ENCODE measurements around the gene COL5A3.

COL5A3 gene

DNA sequence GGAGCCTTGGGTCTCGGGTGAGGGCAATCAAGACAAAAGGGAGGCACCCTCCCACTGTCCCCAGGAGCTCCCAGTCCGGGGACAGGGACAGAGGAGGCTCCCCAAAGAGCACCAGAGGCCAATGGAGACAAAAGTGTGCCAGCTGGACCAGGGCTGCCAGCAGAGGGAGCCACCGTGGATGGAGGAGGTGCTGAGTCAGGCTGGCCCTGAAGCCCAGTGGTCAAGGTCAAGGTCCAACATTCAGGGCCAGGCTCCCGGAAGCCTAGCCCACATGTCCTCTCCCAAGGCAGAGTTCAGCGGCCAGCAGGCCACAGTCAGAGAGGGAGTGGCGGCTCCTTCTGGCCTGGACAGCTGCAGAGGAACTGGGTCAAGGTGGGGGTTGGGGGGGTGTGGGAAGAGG, 8.4 kb downstream of the COL5A3 start:
- ChIA-PET CTCF (interaction anchor here (0.8 to 5.6 kb wide), 10 partner anchors 9 to 83 kb away, joined by 3 to 41 read pairs (median 5); partner anchors contain the start of gene COL5A3), POLR2A (interaction anchor here (0.7 kb wide), 1 partner anchor 342 kb away, joined by 3 read pairs; no protein-coding TSS in a partner anchor)
- TF ChIP-seq, protein P1, sequence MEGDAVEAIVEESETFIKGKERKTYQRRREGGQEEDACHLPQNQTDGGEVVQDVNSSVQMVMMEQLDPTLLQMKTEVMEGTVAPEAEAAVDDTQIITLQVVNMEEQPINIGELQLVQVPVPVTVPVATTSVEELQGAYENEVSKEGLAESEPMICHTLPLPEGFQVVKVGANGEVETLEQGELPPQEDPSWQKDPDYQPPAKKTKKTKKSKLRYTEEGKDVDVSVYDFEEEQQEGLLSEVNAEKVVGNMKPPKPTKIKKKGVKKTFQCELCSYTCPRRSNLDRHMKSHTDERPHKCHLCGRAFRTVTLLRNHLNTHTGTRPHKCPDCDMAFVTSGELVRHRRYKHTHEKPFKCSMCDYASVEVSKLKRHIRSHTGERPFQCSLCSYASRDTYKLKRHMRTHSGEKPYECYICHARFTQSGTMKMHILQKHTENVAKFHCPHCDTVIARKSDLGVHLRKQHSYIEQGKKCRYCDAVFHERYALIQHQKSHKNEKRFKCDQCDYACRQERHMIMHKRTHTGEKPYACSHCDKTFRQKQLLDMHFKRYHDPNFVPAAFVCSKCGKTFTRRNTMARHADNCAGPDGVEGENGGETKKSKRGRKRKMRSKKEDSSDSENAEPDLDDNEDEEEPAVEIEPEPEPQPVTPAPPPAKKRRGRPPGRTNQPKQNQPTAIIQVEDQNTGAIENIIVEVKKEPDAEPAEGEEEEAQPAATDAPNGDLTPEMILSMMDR (IDR thresholded peaks at IDR 0.05; ENCODE audit: control extremely low read depth, extremely low read depth, low read depth, missing control alignments): peak; percentile 33
- no peak for DNase-seq (ENCODE audit: extremely low spot score)

DNA sequence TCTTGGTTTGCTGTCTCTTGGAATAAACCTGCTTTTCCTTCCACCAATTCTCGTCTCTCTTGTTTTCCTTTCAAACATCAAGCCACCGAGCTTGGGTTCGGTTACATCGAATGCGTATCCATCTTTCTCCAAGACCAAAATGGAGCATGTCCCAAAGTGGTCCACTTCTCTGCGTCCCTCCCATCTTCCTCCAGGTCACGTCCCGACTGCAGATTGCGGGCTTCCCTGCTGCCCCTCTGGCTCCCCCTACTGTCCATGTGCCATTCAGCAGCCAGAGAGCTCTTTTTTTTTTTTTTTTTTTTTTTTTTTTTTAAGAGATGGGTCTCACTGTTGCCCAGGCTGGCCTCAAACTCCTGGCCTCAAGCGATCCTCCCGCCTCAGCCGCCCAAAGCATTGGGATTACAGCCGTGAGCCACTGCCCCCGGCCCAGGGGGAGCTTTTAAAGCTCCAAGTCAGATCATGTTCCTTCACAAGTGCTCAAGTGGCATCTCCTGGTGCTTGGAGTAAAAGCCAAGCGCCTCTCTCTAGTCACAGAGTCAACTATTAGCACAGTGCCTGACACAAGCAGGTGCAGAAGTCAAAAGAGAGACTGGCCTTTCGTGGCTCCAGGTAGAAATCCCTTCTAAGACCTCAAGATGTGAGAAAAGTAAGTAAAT, 10.0 kb downstream of the COL5A3 start:
- peak; percentile 86 for DNase-seq (ENCODE audit: extremely low spot score)
- ChIA-PET CTCF (interaction anchor here (0.6 to 5.6 kb wide), 32 partner anchors 8 to 864 kb away, joined by 3 to 41 read pairs (median 4); partner anchors contain the start of genes COL5A3 and PPAN), POLR2A (interaction anchor here (0.6 kb wide), 3 partner anchors 21 to 649 kb away, joined by 4 to 7 read pairs (median 5); no protein-coding TSS in a partner anchor)
- TF ChIP-seq, protein P1 (IDR thresholded peaks at IDR 0.05; ENCODE audit: control extremely low read depth, extremely low read depth, low read depth, missing control alignments): peak; percentile 76

DNA sequence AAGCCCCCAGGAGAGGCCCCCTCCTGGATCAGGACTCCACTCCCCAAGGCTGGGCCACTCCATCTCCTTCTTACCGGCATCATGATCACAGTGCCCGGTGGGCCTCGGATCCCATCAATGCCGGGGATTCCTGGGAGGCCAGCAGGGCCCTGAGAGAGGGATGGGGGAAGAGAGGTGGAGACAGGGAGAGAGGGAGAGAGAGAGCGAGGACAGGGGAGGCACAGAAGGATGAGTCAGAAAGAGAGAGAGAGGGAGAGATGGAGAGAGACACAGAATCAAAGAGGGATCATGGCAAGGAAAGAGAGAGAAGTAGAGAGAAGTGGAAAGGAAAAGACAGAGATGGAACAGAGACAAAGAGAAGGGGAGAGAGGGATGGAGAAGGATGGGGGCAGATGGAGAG, 13.8 kb downstream of the COL5A3 start:
- ChIA-PET CTCF (no interaction called here), POLR2A (no interaction called here)
- TF ChIP-seq, protein P1 (IDR thresholded peaks at IDR 0.05; ENCODE audit: control extremely low read depth, extremely low read depth, low read depth, missing control alignments): no peak
- no peak for DNase-seq (ENCODE audit: extremely low spot score)

DNA sequence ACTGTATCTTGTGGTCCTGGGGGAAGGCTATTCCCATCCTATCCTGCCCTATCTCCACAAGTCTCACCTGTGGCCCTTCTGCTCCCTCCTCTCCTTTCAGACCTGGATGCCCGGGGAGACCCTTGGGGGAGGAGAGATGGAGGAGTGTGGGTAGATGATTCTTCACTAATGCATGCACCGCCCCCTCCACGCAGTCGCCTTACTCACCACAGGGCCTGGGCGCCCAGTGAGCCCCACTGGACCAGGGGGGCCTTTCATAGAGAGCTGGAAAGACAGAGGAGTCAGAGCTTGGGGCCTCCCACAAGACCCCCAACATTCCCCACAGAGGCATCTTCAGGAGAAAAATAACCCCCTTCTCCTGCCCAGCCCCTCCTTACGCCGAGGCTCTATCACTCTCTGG, 14.3 kb downstream of the COL5A3 start:
- ChIA-PET CTCF (no interaction called here), POLR2A (no interaction called here)
- TF ChIP-seq, protein P1 (IDR thresholded peaks at IDR 0.05; ENCODE audit: control extremely low read depth, extremely low read depth, low read depth, missing control alignments): no peak
- no peak for DNase-seq (ENCODE audit: extremely low spot score)

DNA sequence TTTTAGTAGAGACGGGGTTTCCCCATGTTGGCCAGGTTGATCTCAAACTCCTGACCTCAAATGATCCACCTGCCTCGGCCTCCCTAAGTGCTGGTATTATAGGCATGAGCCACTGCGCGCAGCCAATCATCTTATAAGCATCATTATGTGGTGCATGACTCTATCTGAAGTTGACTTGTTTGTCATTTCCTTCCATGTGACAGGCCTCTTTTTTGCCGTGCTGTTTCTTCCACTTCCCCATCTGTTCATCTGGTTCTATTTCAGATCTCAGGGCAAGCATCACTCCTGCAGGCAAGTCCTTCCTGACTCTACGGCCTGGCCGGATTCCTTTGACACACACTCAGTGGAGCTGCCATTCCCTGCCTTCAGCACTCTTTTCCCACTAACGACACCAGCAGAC, 15.2 kb downstream of the COL5A3 start:
- POLR2A ChIA-PET: no interaction called here
- CTCF ChIA-PET: interaction anchor here (0.6 to 1.1 kb wide), 2 partner anchors 32 to 118 kb away, joined by 3 read pairs; no protein-coding TSS in a partner anchor
- no peak for DNase-seq (ENCODE audit: extremely low spot score)
- TF ChIP-seq, protein P1 (IDR thresholded peaks at IDR 0.05; ENCODE audit: control extremely low read depth, extremely low read depth, low read depth, missing control alignments): no peak

DNA sequence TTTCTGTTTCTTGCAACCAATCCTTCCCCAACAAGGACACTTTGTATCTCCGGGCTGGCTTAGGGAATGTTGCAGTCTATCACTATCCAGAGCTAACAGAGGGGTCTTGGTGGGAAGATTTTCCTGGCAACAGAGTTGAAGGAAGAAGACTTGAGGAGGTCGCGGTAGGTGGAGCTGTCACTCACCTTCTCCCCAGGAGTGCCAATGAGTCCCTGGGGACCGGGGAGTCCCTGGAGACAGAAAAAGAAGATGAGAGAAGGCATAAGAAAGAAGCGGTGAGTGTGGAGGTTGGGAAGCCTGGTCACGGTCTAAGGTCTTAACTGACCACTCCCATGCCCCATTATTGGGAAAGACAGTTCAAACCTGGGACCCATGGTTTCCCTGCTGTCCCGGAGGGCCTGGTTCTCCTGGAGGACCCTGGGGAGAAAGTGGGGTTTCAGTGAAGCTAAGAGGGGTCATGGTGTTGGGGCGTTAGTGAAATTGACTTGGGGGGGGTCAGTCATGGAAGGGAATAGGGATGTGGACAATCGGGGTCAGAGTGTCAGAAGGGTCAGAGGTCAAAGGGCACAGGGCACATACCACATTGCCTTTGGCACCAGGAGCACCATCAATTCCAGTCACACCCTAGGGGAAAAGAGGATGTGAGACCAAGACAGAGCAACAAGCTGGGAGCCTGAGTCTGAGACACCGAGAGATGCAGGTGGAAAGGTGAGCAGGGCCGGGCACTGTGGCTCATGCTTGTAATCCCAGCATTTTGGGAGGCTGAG, 18.7 kb downstream of the COL5A3 start:
- ChIA-PET POLR2A (interaction anchor here (0.5 kb wide), 1 partner anchor 43 kb away, joined by 3 read pairs; no protein-coding TSS in a partner anchor), CTCF (interaction anchor here (4.8 kb wide), 1 partner anchor 9 kb away, joined by 24 read pairs; no protein-coding TSS in a partner anchor)
- DNase-seq (ENCODE audit: extremely low spot score): no peak
- TF ChIP-seq, protein P1 (IDR thresholded peaks at IDR 0.05; ENCODE audit: control extremely low read depth, extremely low read depth, low read depth, missing control alignments): no peak
